ENCODE measurements around the gene ZNF638.
"Not testable (repeated sequence)": the region's sequence is repeated elsewhere in the genome, so short reads cannot be mapped to it uniquely, and the experiment has no call there.

The ZNF638 gene

DNA sequence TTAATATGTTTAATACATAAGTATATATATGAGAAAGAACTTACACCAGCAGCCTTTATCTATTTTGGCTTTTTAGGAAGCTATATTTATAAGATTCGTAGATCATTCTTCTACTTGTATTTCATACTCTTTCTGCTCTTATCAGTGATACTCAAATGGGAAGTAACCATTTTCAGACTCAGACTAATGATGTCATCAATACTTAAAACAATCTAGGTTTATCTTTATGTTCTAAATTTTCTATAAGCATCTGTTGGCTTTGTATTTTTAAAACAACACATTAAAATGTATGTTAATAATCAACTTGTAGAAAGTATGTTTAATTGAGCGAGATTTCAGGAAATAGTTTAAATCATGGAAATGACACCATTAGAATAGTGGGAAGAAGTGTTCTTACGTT lies 70.8 kb downstream of the ZNF638 start:
- no peak for DNase-seq (ENCODE audit: low spot score)

DNA sequence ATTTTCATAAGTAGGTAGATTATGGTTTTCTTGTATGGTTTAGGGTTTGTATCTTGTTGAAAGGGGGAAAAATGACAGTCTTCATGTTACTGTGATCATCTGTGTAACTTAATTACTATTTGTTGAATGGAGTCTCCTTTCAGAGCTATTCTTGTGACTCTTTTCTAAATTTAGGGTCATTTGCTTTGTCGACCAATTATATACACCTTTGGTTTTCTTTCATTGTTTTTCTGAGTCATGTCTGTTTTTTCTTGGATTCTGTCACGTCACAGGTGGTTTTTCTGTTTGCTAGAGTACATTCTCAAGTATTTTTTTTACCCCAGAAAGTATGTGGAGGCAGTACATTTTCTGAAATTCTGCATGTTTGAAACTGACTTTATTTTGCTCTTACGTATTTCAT lies 78.0 kb downstream of the ZNF638 start:
- no peak for DNase-seq (ENCODE audit: low spot score)

DNA sequence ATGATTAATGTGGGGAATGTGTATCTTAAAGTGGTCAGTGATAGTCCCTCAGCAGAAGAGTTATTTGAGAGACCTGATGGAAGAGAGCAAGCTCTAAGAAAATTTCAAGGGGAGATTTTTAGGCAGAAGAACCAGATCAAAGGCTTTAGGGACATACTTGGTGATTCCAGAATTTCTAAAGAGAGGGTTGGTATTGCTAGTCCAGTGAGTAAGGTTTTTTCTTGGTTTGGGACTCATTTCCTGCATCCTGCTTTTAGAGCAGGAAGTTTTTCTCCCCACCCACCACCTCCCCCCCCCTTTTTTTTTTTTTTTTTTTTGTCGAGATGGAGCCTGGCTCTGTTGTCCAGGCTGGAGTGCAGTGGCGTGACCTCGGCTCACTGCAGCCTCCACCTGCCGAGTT lies 79.1 kb downstream of the ZNF638 start:
- DNase-seq (ENCODE audit: low spot score): no peak

DNA sequence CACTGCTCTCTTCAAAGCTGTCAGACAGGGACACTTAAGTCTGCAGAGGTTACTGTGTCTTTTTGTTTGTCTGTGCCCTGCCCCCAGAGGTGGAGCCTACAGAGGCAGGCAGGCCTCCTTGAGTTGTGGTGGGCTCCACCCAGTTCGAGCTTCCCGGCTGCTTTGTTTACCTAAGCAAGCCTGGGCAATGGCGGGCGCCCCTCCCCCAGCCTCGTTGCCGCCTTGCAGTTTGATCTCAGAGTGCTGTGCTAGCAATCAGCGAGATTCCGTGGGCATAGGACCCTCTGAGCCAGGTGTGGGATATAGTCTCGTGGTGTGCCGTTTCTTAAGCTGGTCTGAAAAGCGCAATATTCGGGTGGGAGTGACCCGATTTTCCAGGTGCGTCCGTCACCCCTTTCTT lies 85.3 kb downstream of the ZNF638 start:
- DNase-seq (ENCODE audit: low spot score): not testable (repeated sequence)

DNA sequence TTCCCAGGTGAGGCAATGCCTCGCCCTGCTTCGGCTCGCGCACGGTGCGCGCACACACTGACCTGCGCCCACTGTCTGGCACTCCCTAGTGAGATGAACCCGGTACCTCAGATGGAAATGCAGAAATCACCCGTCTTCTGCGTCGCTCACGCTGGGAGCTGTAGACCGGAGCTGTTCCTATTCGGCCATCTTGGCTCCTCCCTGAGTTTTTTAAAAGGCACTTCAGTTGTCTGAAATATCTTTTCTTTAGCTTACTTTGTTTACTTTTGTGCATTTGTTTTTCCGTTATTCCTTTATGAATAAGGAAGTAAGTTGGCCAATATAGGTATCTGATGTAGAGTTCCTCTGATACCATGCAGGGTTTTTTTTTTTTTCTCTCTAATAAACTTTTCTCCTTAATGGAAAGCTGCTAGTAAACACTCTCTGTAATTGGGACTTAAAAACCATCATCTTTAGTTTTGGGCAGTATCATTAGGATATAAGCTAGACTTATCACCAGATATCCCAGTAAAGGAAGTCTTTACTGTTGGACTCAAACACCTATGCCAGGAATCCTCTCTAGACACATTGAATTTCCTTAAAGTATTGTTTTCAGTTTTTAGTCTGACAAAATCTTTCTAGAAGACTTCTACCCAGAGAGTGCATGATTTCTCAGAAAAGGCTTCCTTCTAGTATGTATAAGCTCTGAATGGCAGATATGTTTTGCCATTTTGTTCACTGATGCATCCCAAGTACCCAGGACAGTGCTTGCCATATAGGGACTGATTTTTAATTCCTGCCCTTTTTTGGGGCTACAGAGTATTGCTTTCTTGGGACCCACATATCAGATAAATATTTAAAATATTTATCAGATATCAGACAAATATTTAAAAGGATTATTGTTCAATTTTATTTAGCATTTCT lies 86.0 kb downstream of the ZNF638 start:
- no peak for DNase-seq (ENCODE audit: low spot score)

DNA sequence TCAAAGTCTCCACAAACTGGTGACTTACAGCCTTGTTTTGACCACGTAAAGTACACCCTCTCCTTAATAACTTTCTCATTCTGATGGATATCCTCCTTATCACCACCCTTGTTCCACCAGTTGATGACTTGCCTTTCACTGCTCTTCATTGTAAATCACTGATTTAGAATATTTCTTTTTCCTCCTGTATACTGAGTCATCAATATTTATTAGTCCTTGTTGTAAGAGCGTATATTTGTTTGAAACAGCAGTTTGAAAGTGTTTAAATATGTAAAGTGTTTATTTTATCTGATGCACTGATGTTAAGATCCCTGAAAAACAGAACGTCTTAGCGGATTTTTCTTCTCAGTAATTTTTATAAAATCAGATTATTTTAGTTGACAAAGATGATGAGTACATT lies 87.6 kb downstream of the ZNF638 start:
- DNase-seq (ENCODE audit: low spot score): no peak

DNA sequence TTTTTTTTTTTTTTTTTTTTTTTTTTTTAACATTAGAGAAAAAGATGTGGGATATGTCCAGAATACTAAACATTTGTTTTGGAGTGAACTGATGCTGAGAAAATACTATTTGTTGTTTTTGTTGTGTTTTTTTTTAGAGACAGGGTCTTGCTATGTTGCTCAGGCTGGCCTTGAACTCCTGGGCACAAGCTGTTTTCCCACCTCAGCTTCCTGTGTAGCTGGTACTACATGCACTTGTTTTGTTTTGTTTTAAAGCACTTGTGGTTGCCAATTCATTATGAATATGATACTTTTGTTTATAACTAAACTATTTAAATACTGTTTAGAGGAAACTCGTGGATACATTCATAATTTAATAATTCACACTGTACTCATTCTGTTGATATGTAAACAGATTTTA lies 88.4 kb downstream of the ZNF638 start:
- DNase-seq (ENCODE audit: low spot score): no peak

DNA sequence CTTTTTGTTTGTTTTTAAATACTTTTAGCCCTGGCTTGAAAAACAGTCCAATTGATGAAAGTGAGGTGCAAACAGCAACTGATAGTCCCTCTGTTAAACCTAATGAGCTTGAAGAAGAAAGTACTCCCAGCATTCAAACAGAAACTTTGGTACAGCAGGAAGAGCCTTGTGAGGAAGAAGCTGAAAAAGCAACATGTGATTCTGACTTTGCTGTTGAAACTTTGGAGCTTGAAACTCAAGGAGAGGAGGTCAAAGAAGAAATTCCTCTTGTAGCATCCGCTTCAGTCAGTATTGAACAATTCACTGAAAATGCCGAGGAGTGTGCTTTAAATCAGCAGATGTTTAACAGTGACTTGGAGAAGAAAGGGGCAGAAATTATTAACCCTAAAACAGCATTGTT lies 91.2 kb downstream of the ZNF638 start:
- DNase-seq (ENCODE audit: low spot score): no peak

DNA sequence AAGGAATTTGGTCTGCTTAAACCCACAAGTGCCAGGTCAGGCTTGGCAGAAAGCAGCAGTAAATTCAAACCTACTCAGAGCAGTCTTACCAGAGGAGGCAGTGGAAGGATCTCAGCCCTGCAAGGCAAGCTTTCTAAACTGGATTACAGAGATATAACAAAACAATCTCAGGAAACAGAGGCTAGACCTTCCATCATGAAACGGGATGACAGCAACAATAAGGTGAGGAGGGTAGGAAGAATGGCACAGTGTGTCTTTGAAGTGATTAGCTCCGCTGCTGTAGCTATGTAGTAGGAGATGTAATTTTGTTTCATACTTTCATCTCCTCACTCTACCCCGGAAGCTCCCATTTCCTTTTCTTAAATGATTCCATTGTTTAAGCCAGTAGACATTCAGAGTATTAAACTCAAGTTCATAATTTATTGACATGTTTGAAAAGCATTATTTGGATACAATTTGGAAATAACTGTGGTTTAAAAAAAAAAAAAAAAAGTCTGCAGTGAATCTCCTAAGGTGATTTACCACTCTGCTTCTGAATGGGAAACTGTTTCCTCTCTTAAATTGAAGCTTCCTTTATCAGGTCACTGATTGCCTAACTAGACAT lies 92.3 kb downstream of the ZNF638 start:
- no peak for DNase-seq (ENCODE audit: low spot score)

DNA sequence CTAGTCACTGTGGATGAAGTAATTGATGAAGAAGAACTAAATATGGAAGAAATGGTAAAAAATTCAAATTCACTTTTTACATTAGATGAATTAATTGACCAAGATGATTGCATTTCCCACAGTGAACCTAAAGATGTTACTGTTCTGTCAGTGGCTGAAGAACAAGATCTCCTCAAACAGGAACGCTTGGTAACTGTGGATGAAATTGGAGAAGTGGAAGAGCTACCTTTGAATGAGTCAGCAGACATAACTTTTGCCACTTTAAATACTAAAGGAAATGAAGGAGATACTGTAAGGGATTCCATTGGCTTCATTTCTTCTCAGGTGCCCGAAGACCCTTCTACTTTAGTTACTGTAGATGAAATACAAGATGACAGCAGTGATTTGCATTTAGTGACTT lies 95.1 kb downstream of the ZNF638 start:
- DNase-seq (ENCODE audit: low spot score): no peak

DNA sequence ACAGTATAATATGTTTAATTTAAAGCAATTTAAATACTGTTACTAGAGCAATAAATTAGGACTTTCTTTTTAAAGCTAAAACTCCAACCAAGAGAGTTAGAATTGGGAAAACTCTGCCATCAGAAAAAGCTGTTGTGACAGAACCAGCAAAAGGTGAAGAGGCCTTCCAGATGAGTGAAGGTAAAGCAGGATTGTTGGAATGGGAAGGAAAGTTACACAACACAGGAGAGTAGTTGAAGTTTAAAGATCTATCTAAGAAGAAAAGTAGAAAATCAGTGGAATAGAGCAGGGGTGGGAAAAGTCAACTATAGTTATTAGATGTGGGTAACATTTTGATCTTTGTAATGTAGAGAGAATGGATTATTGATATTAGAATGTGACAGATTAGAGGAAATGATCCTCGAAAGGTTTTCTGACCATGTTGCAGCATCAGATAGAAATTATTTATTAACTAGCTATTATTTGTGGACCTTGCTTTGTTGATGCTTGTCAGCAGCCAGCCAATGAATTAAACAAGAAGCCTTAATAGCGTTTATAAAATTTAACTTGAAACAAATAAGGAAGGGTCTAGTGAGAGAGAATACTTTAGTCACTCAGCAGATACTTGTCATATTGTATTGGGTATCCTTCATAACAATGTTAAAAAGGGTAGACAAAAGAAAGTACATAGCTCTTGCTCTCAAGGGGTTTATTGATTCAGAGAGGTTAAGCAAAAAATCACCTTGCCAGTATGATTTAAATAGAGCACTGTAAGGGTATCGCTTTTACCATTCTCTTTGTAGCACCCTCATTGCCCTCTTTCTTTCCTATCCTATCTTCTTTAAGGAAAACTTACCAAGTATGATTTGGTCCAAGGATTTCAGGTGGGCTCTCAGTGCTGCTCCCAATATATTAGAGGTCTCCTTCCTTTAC lies 97.1 kb downstream of the ZNF638 start:
- DNase-seq (ENCODE audit: low spot score): no peak

DNA sequence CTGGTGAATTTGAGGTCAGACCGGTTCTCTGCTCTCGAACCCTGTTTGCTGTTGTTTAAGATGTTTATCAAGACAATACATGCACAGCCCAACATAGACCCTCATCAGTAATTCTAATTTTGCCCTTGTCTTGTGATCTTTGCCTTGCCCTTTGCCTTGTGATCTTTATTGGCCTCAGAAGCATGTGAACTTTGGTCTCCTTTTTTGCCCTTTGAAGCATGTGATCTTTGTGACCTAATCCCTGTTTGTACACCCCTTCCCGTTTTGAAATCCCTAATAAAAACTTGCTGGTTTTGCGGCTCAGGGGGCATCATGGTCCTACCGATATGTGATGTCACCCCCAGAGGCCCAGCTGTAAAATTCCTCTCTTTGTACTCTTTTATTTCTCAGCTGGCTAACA lies 113.6 kb downstream of the ZNF638 start:
- DNase-seq (ENCODE audit: low spot score): not testable (repeated sequence)

DNA sequence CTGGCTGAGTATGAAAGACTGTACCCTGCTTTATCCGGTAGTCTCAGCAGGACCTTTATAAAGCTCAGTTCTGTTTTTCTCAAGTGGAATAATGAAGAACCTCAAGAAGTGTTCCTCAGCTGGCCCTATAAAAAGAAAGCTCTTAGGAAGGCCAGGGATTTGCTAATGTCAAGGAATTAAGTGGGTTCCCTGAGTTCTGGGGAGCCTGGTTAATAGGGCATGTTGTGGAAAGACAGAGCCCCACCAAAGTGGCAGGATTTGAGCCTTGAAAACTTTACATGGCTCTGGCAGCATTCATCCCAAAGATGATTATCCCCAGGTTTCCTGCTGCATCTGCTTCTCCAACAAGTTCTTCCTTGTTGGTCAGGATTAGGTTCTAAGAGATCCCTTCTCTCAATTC lies 114.9 kb downstream of the ZNF638 start:
- DNase-seq (ENCODE audit: low spot score): no peak

DNA sequence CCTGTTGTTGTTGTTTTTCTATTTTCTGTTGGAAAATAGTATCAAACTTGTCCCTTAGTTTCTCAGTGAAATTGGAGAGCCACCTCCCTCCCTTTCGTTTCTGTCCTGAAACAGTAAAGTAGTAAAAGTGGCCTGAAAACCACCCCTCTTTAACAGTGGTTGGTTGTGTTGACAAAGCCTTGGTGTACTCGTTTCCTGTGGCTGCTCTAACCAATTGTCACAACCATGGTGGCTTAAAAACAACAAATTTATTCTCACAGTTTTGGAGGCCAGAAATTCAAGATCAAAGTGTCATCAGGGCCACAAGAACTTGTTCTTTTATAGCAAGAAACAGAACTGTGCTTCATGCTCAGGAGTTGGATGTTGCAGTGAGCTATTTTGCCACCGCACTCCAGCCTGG lies 117.8 kb downstream of the ZNF638 start:
- no peak for DNase-seq (ENCODE audit: low spot score)

DNA sequence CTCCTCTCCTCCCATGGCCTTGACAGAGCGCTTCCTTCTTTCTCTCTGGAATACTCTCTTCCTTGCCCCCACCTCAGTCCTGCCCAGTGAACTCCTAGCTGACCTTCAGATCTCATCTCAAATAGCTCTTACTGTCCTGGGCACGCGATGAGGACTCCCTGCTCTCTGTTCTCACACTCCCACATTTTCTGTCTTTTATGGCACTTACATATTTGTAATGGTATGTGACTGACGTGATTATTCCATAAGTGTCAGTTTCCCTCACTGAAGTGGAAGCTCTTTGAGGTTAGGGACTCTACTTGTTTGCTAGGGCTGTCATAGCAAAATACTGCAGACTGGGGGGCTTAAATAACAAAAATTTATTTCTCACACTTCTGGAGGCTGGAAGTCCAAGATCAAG lies 120.1 kb downstream of the ZNF638 start:
- DNase-seq (ENCODE audit: low spot score): no peak

DNA sequence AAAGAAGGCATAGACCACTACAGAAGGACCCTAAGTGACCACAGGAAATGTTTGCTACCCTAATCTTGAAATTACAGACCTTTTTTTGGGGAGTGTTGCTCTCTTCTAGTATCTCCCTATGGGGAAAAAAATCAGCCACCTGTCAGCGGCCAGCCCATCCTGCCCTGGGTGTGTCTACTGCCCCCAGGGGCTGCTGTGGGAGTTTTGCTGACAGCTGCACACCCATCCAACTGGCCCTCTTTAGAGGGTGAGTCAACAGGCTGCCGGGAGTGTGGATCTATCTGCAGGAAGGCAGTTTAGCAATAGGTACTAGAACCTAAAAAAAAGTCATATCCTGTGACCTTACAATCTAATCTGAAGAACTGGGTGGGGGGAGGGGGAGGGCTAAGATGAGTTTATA lies 121.0 kb downstream of the ZNF638 start:
- no peak for DNase-seq (ENCODE audit: low spot score)

DNA sequence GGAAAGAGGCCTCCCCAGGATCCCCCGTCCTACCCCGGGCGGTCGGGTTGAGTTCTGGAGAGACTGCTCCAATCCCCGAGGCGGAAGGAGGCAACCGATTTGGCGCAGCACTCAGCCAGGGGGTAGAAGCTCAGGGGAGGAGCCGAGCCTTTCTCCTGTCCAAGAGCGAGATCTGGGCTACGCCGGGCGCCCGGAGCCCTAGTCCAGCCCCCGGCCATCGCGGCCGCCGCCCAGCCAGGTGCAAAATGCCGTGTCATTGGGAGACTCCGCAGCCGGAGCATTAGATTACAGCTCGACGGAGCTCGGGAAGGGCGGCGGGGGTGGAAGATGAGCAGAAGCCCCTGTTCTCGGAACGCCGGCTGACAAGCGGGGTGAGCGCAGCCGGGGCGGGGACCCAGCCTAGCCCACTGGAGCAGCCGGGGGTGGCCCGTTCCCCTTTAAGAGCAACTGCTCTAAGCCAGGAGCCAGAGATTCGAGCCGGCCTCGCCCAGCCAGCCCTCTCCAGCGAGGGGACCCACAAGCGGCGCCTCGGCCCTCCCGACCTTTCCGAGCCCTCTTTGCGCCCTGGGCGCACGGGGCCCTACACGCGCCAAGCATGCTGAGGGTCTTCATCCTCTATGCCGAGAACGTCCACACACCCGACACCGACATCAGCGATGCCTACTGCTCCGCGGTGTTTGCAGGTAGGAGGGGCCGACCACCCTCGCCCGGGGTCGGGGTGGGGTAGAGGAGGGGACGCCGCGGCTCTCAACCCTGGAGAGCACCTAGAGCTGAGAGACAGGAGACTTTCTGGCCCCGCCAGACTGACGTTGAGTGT lies 122.0 kb downstream of the ZNF638 start, which contains the start of gene DYSF:
TSS of gene DYSF (plus strand) at position 158 of the 817 bp plus-strand sequence.
- peak; percentile 80 for DNase-seq (ENCODE audit: low spot score)

DNA sequence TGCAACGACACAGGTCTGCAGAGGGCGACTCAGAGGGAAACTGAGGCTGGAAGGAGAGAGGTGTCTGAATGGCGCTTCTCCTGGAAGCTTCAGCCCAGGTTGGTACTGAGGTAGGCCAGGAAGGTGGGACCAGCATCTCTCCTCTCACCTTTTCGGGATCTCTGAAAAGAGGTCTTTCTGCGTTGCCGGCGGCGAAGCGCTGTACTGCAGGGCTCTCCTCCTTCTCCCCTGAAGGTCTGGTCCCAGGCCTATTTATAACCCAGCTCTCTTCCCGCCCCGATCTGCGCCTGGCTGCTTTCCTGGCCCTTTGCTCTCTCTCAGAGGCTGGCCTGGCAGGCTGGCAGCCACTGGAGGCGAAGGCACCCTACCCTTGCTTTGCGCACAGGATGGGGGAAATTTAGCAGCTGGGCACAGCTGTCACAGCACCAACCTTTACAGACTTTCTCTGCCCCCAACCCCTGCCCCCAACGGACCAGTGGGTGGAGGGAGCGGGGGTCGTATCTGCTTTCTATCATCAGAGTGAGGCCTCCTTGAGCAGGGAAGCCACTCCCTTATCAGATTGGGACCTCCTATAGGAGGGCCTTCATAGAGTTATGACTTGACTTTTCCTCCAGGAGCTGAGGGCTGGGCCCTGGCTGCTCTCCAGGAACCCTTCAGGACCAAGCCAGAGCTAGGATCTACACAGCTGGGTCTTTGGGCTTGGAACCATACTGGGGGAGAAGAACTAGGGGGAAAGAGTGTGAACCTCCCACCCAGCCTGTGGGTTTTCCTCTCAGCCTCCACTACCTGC lies 122.8 kb downstream of the ZNF638 start:
- no peak for DNase-seq (ENCODE audit: low spot score)

DNA sequence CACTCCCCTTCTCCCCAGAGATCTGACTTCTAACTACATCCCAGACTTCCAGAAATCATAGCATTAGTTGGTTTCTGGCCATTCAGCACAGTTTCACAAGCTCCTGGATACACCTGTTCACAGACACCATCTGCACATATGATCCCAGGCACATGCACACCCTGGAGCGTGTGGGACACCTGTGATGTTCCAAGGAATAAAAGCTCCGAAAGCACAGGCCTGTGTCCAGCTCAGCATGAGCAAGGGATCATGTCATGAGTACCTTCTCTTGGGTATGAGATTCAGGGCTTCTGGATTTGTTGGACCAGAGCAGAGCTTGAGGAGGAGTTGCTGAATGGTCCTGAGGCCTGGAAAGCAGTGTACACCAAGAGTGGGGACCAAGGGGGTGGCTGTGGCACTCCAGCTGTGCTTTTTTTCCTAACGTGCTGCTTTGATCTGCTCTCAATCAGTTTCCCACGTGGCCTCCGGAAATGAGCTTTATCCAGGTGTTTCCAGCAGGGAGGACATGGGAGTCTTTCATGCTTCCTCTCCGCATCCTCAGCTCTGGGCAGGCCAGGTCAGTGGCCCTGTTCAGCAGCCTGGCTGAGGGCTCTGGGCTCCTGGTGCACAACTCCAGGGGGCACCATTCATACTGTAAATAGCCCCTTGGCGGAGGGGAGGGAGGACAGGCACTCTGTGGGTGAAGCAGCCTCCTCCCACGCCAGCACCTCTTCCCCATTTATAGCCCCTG lies 123.6 kb downstream of the ZNF638 start:
- no peak for DNase-seq (ENCODE audit: low spot score)
